MM.1S (cell line): ENCODE data around the gene ING3.

Source experiments
- EZH2 ChIP-seq: fragments of 300-600 bp; sonication (generic); optimal IDR thresholded peaks from 2 replicates; pipeline ENCODE3; 2017; ENCODE audit warnings: low read depth, mild to moderate bottlenecking, antibody characterized with exemption, low read length, mixed read lengths
- TF ChIP-seq, protein P1 (sequence below): fragments of 300-600 bp; sonication (generic); IDR thresholded peaks from 2 replicates; pipeline ENCODE4 v1.5.1; 2016; ENCODE audit warnings: antibody characterized with exemption, low read length, mixed read lengths

DNA sequence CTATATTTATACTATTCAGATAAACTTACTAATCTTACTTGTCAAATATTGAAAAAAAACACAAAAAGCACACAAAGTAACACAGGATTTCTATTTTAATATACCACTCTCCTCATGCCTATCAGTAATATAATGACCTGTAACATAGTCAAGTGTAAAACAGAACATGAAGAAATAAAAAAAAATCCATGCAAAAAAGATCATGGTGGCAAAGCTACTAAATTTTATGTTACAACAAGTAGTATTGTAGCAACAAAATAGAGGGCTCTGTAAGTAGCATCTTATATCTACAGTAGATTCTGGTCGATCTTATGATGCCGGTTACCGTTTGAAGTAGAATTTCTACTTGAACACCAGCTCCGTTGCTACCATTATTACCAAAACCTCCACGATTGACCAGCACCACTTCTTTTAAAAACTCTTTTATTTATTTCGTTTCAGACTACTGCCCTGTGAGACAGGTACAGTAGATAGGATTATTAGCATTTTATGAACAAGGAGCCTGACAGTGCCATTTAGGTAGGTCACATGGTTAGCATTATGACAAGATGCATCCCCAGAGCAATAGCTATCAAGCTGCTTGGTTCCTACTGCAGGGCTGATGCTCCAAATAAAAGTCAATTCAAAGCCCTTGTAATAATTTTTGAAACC is 40.0 kb downstream of the ING3 start:
- TF ChIP-seq, protein P1, sequence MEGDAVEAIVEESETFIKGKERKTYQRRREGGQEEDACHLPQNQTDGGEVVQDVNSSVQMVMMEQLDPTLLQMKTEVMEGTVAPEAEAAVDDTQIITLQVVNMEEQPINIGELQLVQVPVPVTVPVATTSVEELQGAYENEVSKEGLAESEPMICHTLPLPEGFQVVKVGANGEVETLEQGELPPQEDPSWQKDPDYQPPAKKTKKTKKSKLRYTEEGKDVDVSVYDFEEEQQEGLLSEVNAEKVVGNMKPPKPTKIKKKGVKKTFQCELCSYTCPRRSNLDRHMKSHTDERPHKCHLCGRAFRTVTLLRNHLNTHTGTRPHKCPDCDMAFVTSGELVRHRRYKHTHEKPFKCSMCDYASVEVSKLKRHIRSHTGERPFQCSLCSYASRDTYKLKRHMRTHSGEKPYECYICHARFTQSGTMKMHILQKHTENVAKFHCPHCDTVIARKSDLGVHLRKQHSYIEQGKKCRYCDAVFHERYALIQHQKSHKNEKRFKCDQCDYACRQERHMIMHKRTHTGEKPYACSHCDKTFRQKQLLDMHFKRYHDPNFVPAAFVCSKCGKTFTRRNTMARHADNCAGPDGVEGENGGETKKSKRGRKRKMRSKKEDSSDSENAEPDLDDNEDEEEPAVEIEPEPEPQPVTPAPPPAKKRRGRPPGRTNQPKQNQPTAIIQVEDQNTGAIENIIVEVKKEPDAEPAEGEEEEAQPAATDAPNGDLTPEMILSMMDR: no peak
- no peak for TF ChIP-seq EZH2
